Lower leg skin (tissue), 3 donors: Measurements from ENCODE around the gene SMARCB1.

Experiments
- POLR2A ChIP-seq, 2 donors: fragments of 450-650 bp; IDR thresholded peaks; one replicate each; pipeline ENCODE4 v1.6.1; 2016 to 2017; ENCODE audit warnings: antibody characterized with exemption in 2 of 2, mild to moderate bottlenecking in 1 of 2, moderate library complexity in 1 of 2
- TF ChIP-seq, protein P1 (sequence below), 3 donors: fragments of 450-650 bp; IDR thresholded peaks; one replicate each; pipeline ENCODE4 v1.5.1; 2016; ENCODE audit warnings: antibody characterized with exemption in 3 of 3, mild to moderate bottlenecking in 3 of 3, moderate library complexity in 2 of 3

GRCh38 chr22:23884140-23884539 is 97.4 kb downstream of the SMARCB1 start:
- TF ChIP-seq, protein P1, sequence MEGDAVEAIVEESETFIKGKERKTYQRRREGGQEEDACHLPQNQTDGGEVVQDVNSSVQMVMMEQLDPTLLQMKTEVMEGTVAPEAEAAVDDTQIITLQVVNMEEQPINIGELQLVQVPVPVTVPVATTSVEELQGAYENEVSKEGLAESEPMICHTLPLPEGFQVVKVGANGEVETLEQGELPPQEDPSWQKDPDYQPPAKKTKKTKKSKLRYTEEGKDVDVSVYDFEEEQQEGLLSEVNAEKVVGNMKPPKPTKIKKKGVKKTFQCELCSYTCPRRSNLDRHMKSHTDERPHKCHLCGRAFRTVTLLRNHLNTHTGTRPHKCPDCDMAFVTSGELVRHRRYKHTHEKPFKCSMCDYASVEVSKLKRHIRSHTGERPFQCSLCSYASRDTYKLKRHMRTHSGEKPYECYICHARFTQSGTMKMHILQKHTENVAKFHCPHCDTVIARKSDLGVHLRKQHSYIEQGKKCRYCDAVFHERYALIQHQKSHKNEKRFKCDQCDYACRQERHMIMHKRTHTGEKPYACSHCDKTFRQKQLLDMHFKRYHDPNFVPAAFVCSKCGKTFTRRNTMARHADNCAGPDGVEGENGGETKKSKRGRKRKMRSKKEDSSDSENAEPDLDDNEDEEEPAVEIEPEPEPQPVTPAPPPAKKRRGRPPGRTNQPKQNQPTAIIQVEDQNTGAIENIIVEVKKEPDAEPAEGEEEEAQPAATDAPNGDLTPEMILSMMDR (IDR thresholded peaks at IDR 0.05), result no peak
- TF ChIP-seq POLR2A (IDR thresholded peaks at IDR 0.05), result no peak
